GM19395 (cell line): Measurements from ENCODE around the gene IL16.

Source experiments
- ATAC-seq: cut with Tn5 transposase; IDR thresholded peaks from one replicate; pipeline ENCODE4 v1.9.1; 2021; ENCODE audit warnings: mild to moderate bottlenecking, moderate library complexity; ENCODE audit not compliant: unreplicated experiment

IL16 gene

GRCh38 chr15:81273200-81273599 is 76.5 kb downstream of the IL16 start:
- ATAC-seq, result no peak

GRCh38 chr15:81273855-81274254 is 77.2 kb downstream of the IL16 start:
- no peak for ATAC-seq

GRCh38 chr15:81274255-81274654 is 77.6 kb downstream of the IL16 start:
- ATAC-seq, result no peak

- peak; percentile 96 for ATAC-seq
Measured at GRCh38 chr15:81274931-81275707, 78.4 kb downstream of the IL16 start.

GRCh38 chr15:81275711-81276392 is 79.2 kb downstream of the IL16 start:
- no peak for ATAC-seq

GRCh38 chr15:81276967-81277366 is 80.3 kb downstream of the IL16 start:
- ATAC-seq, result no peak

- no peak for ATAC-seq
Measured at GRCh38 chr15:81277851-81278250, 81.2 kb downstream of the IL16 start.

GRCh38 chr15:81278306-81279029 is 81.8 kb downstream of the IL16 start:
- ATAC-seq, result no peak

- no peak for ATAC-seq
Measured at GRCh38 chr15:81279621-81280485, 83.2 kb downstream of the IL16 start.

- ATAC-seq, result no peak
Measured at GRCh38 chr15:81280696-81281455, 84.2 kb downstream of the IL16 start.

GRCh38 chr15:81281456-81281735 is 84.7 kb downstream of the IL16 start:
- no peak for ATAC-seq

GRCh38 chr15:81281766-81282605 is 85.3 kb downstream of the IL16 start:
- ATAC-seq, result no peak

GRCh38 chr15:81282606-81282895 is 85.9 kb downstream of the IL16 start:
- no peak for ATAC-seq

- no peak for ATAC-seq
Measured at GRCh38 chr15:81282911-81283310, 86.2 kb downstream of the IL16 start.

- ATAC-seq, result peak; percentile 61
Measured at GRCh38 chr15:81284256-81285031, 87.8 kb downstream of the IL16 start.

GRCh38 chr15:81285461-81285860 is 88.8 kb downstream of the IL16 start:
- ATAC-seq, result no peak

- no peak for ATAC-seq
Measured at GRCh38 chr15:81286621-81287121, 90.0 kb downstream of the IL16 start.

GRCh38 chr15:81288040-81288439 is 91.4 kb downstream of the IL16 start:
- no peak for ATAC-seq

- no peak for ATAC-seq
Measured at GRCh38 chr15:81288616-81289015, 91.9 kb downstream of the IL16 start.
